Neural crest cell (in vitro differentiated cells): ENCODE data around the gene KMT2B. TPM values are rescaled to one million over a fixed set of nuclear protein-coding genes. Genes with fewer than 3 reads are reported as not detected.
A peak's percentile ranks its signal among the peaks of the same experiment; 100 is the strongest.

ENCODE experiments used
- DNase-seq: peaks from one replicate; pipeline ENCODE4 v3.0.0; 2021; ENCODE audit warnings: low read depth, mixed read lengths, low spot score
- H3K27ac Mint-ChIP-seq: one replicate; pipeline ENCODE4 v1.8.0; 2021; ENCODE audit warnings: mild to moderate bottlenecking, mixed read lengths; ENCODE audit not compliant: unreplicated experiment
- H3K27me3 Mint-ChIP-seq: 2 replicates; pipeline ENCODE4 v1.8.0; 2021; ENCODE audit warnings: low read depth, mild to moderate bottlenecking, mixed read lengths
- H3K36me3 Mint-ChIP-seq: 2 replicates; pipeline ENCODE4 v1.8.0; 2021; ENCODE audit warnings: low read depth, mild to moderate bottlenecking, mixed read lengths
- H3K4me1 Mint-ChIP-seq: 2 replicates; pipeline ENCODE4 v1.8.0; 2021; ENCODE audit warnings: mixed read lengths
- H3K4me3 Mint-ChIP-seq: one replicate; pipeline ENCODE4 v1.8.0; 2021; ENCODE audit warnings: mild to moderate bottlenecking, mixed read lengths
- H3K9me3 Mint-ChIP-seq: 2 replicates; pipeline ENCODE4 v1.8.0; 2021; ENCODE audit warnings: mixed read lengths
- long read RNA-seq: library from polyadenylated mRNA; unstranded; transcript quantifications from one replicate; pipeline ENCODE4 v2.0.0, GENCODE V29; 2020
- total RNA-seq: library from RNA; stranded (reverse); gene quantifications from 2 replicates; pipeline ENCODE4 v1.2.1, GENCODE V29; 2021
- TF ChIP-seq, protein P1 (sequence below): fragments of 200-600 bp; sonication (generic); conservative IDR thresholded peaks from 2 replicates; pipeline ENCODE4 v1.5.0; 2021; ENCODE audit warnings: antibody characterized with exemption, mild to moderate bottlenecking

The KMT2B gene, protein sequence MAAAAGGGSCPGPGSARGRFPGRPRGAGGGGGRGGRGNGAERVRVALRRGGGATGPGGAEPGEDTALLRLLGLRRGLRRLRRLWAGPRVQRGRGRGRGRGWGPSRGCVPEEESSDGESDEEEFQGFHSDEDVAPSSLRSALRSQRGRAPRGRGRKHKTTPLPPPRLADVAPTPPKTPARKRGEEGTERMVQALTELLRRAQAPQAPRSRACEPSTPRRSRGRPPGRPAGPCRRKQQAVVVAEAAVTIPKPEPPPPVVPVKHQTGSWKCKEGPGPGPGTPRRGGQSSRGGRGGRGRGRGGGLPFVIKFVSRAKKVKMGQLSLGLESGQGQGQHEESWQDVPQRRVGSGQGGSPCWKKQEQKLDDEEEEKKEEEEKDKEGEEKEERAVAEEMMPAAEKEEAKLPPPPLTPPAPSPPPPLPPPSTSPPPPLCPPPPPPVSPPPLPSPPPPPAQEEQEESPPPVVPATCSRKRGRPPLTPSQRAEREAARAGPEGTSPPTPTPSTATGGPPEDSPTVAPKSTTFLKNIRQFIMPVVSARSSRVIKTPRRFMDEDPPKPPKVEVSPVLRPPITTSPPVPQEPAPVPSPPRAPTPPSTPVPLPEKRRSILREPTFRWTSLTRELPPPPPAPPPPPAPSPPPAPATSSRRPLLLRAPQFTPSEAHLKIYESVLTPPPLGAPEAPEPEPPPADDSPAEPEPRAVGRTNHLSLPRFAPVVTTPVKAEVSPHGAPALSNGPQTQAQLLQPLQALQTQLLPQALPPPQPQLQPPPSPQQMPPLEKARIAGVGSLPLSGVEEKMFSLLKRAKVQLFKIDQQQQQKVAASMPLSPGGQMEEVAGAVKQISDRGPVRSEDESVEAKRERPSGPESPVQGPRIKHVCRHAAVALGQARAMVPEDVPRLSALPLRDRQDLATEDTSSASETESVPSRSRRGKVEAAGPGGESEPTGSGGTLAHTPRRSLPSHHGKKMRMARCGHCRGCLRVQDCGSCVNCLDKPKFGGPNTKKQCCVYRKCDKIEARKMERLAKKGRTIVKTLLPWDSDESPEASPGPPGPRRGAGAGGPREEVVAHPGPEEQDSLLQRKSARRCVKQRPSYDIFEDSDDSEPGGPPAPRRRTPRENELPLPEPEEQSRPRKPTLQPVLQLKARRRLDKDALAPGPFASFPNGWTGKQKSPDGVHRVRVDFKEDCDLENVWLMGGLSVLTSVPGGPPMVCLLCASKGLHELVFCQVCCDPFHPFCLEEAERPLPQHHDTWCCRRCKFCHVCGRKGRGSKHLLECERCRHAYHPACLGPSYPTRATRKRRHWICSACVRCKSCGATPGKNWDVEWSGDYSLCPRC (N-terminal part only)
- 60.1 and 64.2 TPM in 2 replicates for total RNA-seq
- long read RNA-seq, result 0 reads

DNA sequence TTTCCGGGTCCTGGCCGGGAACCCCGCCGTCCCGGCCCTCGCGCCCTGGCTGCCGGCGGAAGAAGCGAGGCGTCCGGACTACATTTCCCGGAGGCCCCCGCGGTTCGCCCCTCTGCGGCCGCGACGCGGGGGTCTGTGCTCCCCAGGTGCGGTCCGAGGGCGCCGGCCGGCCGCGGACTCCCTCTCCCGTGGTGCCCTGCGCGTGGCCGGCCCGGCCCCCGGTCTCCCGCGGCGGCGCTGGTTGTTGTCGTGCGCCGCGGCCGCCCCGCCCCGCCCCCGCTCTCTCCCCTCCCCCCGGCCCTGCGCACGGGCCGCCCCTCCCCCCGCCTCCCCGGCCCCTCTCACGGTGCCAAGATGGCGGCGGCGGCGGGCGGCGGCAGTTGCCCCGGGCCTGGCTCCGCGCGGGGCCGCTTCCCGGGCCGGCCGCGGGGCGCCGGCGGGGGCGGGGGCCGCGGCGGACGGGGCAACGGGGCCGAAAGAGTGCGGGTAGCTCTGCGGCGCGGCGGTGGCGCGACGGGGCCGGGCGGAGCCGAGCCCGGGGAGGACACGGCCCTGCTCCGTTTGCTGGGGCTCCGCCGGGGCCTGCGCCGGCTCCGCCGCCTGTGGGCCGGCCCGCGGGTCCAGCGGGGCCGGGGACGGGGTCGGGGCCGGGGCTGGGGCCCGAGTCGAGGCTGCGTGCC lies at the start of gene KMT2B:
KMT2B (plus strand) TSS at position 339 of the 680 bp plus-strand sequence; CDS start at position 355, 16 bp downstream.
- DNase-seq, result peak; percentile 87
- Mint-ChIP-seq H3K4me3 (peak within 1 kb of the TSS; percentile 95), H3K9me3 (no peaks in the 10 kb centered on the region), H3K27ac (peak within 1 kb of the TSS; percentile 97), H3K27me3 (no peaks in the 10 kb centered on the region), H3K36me3 (peaks cover 2% of the 10 kb centered on the region), H3K4me1 (peaks cover 34% of the 10 kb centered on the region)
- TF ChIP-seq, protein P1, sequence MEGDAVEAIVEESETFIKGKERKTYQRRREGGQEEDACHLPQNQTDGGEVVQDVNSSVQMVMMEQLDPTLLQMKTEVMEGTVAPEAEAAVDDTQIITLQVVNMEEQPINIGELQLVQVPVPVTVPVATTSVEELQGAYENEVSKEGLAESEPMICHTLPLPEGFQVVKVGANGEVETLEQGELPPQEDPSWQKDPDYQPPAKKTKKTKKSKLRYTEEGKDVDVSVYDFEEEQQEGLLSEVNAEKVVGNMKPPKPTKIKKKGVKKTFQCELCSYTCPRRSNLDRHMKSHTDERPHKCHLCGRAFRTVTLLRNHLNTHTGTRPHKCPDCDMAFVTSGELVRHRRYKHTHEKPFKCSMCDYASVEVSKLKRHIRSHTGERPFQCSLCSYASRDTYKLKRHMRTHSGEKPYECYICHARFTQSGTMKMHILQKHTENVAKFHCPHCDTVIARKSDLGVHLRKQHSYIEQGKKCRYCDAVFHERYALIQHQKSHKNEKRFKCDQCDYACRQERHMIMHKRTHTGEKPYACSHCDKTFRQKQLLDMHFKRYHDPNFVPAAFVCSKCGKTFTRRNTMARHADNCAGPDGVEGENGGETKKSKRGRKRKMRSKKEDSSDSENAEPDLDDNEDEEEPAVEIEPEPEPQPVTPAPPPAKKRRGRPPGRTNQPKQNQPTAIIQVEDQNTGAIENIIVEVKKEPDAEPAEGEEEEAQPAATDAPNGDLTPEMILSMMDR, result no peak

DNA sequence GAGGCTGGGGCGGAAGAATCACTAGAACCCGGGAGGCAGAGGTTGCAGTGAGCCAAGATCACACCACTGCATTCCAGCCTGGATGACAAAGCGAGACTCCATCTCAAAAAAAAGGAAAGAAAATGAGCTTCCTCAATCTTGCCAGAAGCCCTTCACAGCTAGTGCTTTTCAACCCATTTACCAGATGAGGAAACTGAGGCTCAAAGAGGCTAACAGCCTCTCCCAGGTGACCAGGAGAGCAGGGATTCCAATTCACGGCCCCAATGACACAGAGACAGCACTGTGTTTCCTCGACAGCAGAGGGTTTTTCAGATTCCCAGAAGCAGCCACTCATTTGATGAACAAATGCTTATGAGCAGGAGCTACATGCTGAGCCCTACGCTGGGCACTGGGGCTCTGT lies 48.2 kb upstream of the KMT2B start:
- no peaks in the 10 kb centered on the region for H3K9me3 Mint-ChIP-seq
- no peak for DNase-seq
- no peaks in the 10 kb centered on the region for H3K36me3 Mint-ChIP-seq
- no peak overlapping the region for H3K27ac Mint-ChIP-seq
- no peak overlapping the region for H3K4me3 Mint-ChIP-seq
- peaks cover 5% of the 10 kb centered on the region for H3K4me1 Mint-ChIP-seq
- TF ChIP-seq, protein P1, result no peak
- H3K27me3 Mint-ChIP-seq, result peaks cover 48% of the 10 kb centered on the region

DNA sequence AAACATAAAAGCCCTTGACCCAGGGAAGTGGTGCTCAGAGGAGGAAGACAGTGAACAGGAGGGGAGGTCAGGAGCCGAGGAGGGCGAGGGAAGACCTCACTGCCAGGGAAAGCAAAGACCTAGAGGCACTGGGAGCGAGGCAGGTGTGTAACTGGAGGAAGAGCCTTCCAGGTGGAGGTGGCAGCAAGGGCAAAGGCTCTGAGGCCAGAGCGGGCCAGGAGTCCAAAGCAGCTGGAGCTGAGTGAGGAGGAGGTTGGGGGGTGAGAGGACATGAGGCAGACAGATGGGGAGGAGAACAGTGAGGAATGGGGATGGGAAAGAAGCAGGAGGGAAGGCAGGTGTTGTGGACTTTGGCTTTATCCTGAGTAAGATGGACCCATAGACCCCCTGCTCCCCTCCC lies 47.8 kb upstream of the KMT2B start:
- no peak for DNase-seq
- H3K4me1 Mint-ChIP-seq, result peaks cover 5% of the 10 kb centered on the region
- TF ChIP-seq, protein P1, result no peak
- H3K9me3 Mint-ChIP-seq, result no peaks in the 10 kb centered on the region
- peaks cover 48% of the 10 kb centered on the region for H3K27me3 Mint-ChIP-seq
- H3K27ac Mint-ChIP-seq, result no peak overlapping the region
- no peaks in the 10 kb centered on the region for H3K36me3 Mint-ChIP-seq
- no peak overlapping the region for H3K4me3 Mint-ChIP-seq

DNA sequence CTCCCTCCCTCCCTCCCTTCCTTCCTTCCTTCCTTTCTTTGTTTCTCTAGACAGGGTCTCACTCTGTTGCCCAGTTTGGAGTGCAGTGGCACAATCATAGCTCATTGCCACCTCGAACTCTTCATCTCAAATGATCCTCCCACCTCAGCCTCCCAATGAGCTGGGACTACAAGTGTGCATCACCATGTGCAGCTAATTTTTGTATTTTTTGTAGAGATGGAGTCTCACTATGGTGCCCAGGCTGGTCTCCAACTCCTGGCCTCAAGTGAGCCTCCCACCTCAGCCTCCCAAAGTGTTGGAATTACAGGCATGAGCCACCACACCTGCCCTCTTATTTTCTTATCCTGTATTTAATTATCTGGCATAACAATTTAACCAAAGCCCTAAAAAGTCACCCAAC lies 47.1 kb upstream of the KMT2B start:
- H3K4me1 Mint-ChIP-seq, result peaks cover 5% of the 10 kb centered on the region
- no peaks in the 10 kb centered on the region for H3K9me3 Mint-ChIP-seq
- DNase-seq, result no peak
- TF ChIP-seq, protein P1, result no peak
- no peak overlapping the region for H3K4me3 Mint-ChIP-seq
- no peaks in the 10 kb centered on the region for H3K36me3 Mint-ChIP-seq
- peaks cover 49% of the 10 kb centered on the region for H3K27me3 Mint-ChIP-seq
- no peak overlapping the region for H3K27ac Mint-ChIP-seq

DNA sequence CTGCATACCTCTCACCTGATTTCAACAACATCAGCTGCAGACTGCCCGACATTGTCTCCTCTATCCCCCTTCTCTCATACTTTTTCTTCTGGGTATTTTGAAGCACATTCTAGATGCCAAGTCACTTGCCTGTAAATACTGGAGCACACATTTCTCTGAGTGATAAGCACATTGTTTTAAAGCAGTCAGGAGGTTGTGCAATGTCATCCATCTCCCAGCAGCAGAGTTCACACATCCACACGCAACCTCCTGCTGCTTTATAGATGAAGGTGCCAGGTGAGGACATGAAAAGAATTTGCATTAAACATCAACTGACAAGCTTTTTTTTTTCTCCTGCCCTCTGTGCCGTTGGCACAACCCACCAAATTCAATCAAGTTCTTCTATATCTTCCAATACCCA lies 46.0 kb upstream of the KMT2B start:
- Mint-ChIP-seq H3K27ac (no peak overlapping the region), H3K27me3 (peaks cover 52% of the 10 kb centered on the region)

More for the DNA sequence above, 46.0 kb upstream of the KMT2B start:
- Mint-ChIP-seq H3K4me3 (no peak overlapping the region), H3K9me3 (no peaks in the 10 kb centered on the region), H3K4me1 (peaks cover 5% of the 10 kb centered on the region), H3K36me3 (no peaks in the 10 kb centered on the region)
- TF ChIP-seq, protein P1, result no peak
- no peak for DNase-seq
